Measurements from ENCODE around the gene FKBP8. TPM values are rescaled to one million over a fixed set of nuclear protein-coding genes. Genes with fewer than 3 reads are reported as not detected.
A peak's percentile ranks its signal among the peaks of the same experiment; 100 is the strongest.
"Not testable (repeated sequence)": the region's sequence is repeated elsewhere in the genome, so short reads cannot be mapped to it uniquely, and the experiment has no call there.

FKBP8 gene
- 124 and 135 TPM in 2 replicates for total RNA-seq (2014; rRNA removed; shearing (Covaris generic))
- polyA plus RNA-seq (2015; cell fraction: cytosol; rRNA removed): 196 and 240 TPM in 2 replicates
- 113 and 124 TPM in 2 replicates for polyA plus RNA-seq (2015; cell fraction: nucleus; rRNA removed)

GRCh38 chr19:18542941-18543813 lies at the start of gene FKBP8:
FKBP8 (minus strand) TSS chr19:18543573; CDS start chr19:18541970, 1,603 bp downstream.
- peak; percentile 71 for DNase-seq (ENCODE audit: low read depth)

GRCh38 chr19:18592732-18593131 lies 49.4 kb upstream of the FKBP8 start:
- not testable (repeated sequence) for DNase-seq (ENCODE audit: low read depth)

- DNase-seq (ENCODE audit: low read depth): no peak
Observed at GRCh38 chr19:18591735-18592385, 48.5 kb upstream of the FKBP8 start.

- DNase-seq (ENCODE audit: low read depth): no peak
Observed at GRCh38 chr19:18590273-18591272, 47.2 kb upstream of the FKBP8 start.

- DNase-seq (ENCODE audit: low read depth): peak; percentile 61
Observed at GRCh38 chr19:18589380-18590272, 46.3 kb upstream of the FKBP8 start.

GRCh38 chr19:18588611-18589379 lies 45.4 kb upstream of the FKBP8 start, which contains the start of gene REX1BD:
REX1BD (plus strand) TSS chr19:18588798; CDS start chr19:18588802, 4 bp downstream.
- peak; percentile 87 for DNase-seq (ENCODE audit: low read depth)

GRCh38 chr19:18587962-18588610 lies 44.7 kb upstream of the FKBP8 start:
- no peak for DNase-seq (ENCODE audit: low read depth)

GRCh38 chr19:18587561-18587960 lies 44.2 kb upstream of the FKBP8 start:
- no peak for DNase-seq (ENCODE audit: low read depth)

GRCh38 chr19:18586306-18586705 lies 42.9 kb upstream of the FKBP8 start:
- DNase-seq (ENCODE audit: low read depth): no peak

GRCh38 chr19:18580311-18580710 lies 36.9 kb upstream of the FKBP8 start:
- DNase-seq (ENCODE audit: low read depth): no peak

GRCh38 chr19:18577365-18577914 lies 34.1 kb upstream of the FKBP8 start:
- DNase-seq (ENCODE audit: low read depth): no peak

GRCh38 chr19:18576383-18576782 lies 33.0 kb upstream of the FKBP8 start:
- no peak for DNase-seq (ENCODE audit: low read depth)

GRCh38 chr19:18574691-18575291 lies 31.4 kb upstream of the FKBP8 start:
- DNase-seq (ENCODE audit: low read depth): no peak

- peak; percentile 97 for DNase-seq (ENCODE audit: low read depth)
Observed at GRCh38 chr19:18571564-18572344, 28.4 kb upstream of the FKBP8 start, which contains the start of gene UBA52. UBA52 (plus strand) TSS chr19:18571857; CDS start chr19:18573301, 1,444 bp downstream.

GRCh38 chr19:18568367-18568766 lies 25.0 kb upstream of the FKBP8 start:
- no peak for DNase-seq (ENCODE audit: low read depth)

GRCh38 chr19:18566953-18567352 lies 23.6 kb upstream of the FKBP8 start:
- no peak for DNase-seq (ENCODE audit: low read depth)

- no peak for DNase-seq (ENCODE audit: low read depth)
Observed at GRCh38 chr19:18562086-18562485, 18.7 kb upstream of the FKBP8 start.

All from HT1080 (cell line).